Esophagus muscularis mucosa (tissue), 4 donors: ENCODE data around the gene PLPP7. TPM values are rescaled to one million over a fixed set of nuclear protein-coding genes. Genes with fewer than 3 reads are reported as not detected.

ENCODE experiments used
- DNase-seq: peaks from one replicate; pipeline ENCODE4 v3.0.0-alpha.2; 2017; ENCODE audit errors: extremely low spot score
- H3K27ac ChIP-seq, 4 donors: fragments of 200-600 bp; sonication (generic); replicated peaks in 1 of 4; 1 replicate in 3 of 4; 2 replicates in 1 of 4; pipeline ENCODE4 v1.5.1; 2016 to 2019; ENCODE audit warnings: mild to moderate bottlenecking in 1 of 4
- H3K27me3 ChIP-seq, 4 donors: fragments of 200-600 bp; sonication (generic); one replicate each; pipeline versions ENCODE4 v1.5.1 to v1.6.0; 2016 to 2019
- H3K36me3 ChIP-seq, 4 donors: fragments of 200-600 bp; sonication (generic); one replicate each; pipeline ENCODE4 v1.5.1; 2016 to 2019
- H3K4me1 ChIP-seq, 4 donors: fragments of 200-600 bp; sonication (generic); one replicate each; pipeline ENCODE4 v1.5.1; 2016 to 2019
- H3K4me3 ChIP-seq, 4 donors: fragments of 200-600 bp; sonication (generic); 1 replicate in 2 of 4; 2 replicates in 2 of 4; pipeline ENCODE4 v1.5.1; 2016 to 2019; ENCODE audit warnings: mild to moderate bottlenecking in 4 of 4, moderate library complexity in 1 of 4
- H3K9me3 ChIP-seq, 4 donors: fragments of 200-600 bp; sonication (generic); 1 replicate in 3 of 4; 2 replicates in 1 of 4; pipeline ENCODE4 v1.5.1; 2016 to 2019
- EP300 ChIP-seq: sonication (generic); formaldehyde crosslinking; IDR thresholded peaks from one replicate; pipeline ENCODE4 v1.6.1; 2017; ENCODE audit warnings: antibody characterized with exemption
- POLR2A ChIP-seq: fragments of 450-650 bp; IDR thresholded peaks from one replicate; pipeline ENCODE4 v1.6.1; 2017; ENCODE audit warnings: antibody characterized with exemption, moderate library complexity, mild to moderate bottlenecking, low read depth
- POLR2AphosphoS5 ChIP-seq, 2 donors: sonication (generic); formaldehyde crosslinking; IDR thresholded peaks; one replicate each; pipeline ENCODE4 v1.6.1; 2017; ENCODE audit warnings: antibody characterized with exemption in 2 of 2
- WGBS: methylation state at CpG from one replicate; pipeline ENCODE4 v1.1.5; 2018; 5-methylcytosine and 5-hydroxymethylcytosine counted together
- intact Hi-C: fragments of 100-400 bp; cut with DNase I; formaldehyde crosslinking; loops from one replicate; pipeline ENCODE4 v1.15.1; 2023
- total RNA-seq, 4 donors: library from RNA; depleted of rRNA; stranded (reverse); fragments of >200 nt; gene quantifications; one replicate each; pipeline versions ENCODE4 v1.1.0 to v1.2.1, GENCODE V29; 2016
- TF ChIP-seq, protein P1 (sequence below), 3 experiments: fragments of 200-600 bp in 2 of 3; fragments of 450-650 bp in 1 of 3; sonication (generic) in 2 of 3; IDR thresholded peaks; one replicate each; pipeline ENCODE4 v1.5.1; 2017 to 2019; ENCODE audit warnings: antibody characterized with exemption in 3 of 3, mild to moderate bottlenecking in 2 of 3, moderate library complexity in 1 of 3

Gene PLPP7
- total RNA-seq, 4 donors from 2014 or later: 11.4 to 22.5 (median 14.4) TPM

DNA sequence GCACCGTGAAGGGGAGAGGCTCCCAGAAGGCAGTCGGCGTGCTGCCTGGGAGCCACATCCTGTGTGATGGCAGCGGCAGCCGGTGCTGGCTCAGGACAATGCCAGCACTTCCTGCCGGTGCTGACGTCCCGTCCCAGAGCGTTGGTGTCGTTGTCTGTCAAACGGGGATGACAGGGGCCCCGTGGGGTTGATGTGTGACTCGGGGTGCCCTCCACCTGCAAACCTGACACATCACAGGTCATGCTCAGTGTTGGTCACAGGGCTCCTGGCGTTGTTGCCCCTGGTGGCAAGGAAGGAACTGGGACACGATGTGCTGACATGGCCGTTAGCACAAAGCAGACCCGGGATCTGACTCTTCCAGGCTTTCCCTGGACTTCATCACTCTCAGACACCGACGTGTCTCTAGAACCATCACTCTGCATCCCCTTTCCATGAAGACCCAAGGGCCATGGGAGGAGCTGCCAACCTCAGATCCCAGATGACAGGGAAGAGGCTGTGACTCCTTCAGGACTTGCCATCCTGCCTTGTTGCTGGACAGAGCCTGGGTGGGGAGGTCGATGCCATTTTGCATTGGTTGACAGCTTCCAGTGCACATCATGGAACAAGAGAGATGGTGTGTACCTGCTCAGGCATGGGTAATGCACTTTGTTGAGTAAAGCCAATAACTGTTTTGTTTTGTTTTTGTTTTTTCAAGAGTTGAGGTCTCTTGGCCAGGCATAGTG is 21.5 kb downstream of the PLPP7 start:
- intact Hi-C loops: no loop called here
- Histone ChIP-seq H3K9me3 (no peaks in the 10 kb centered on the region), H3K4me3 (no peak overlapping the region), H3K4me1 (peaks cover 0 to 8% (median 3%) of the 10 kb centered on the region in 4 donors), H3K27ac (no peak overlapping the region), H3K36me3 (no peaks in the 10 kb centered on the region), H3K27me3 (peaks cover 0 to 17% (median 0%) of the 10 kb centered on the region in 4 donors)
- TF ChIP-seq POLR2AphosphoS5 (IDR thresholded peaks at IDR 0.05): no peak
- TF ChIP-seq, protein P1, sequence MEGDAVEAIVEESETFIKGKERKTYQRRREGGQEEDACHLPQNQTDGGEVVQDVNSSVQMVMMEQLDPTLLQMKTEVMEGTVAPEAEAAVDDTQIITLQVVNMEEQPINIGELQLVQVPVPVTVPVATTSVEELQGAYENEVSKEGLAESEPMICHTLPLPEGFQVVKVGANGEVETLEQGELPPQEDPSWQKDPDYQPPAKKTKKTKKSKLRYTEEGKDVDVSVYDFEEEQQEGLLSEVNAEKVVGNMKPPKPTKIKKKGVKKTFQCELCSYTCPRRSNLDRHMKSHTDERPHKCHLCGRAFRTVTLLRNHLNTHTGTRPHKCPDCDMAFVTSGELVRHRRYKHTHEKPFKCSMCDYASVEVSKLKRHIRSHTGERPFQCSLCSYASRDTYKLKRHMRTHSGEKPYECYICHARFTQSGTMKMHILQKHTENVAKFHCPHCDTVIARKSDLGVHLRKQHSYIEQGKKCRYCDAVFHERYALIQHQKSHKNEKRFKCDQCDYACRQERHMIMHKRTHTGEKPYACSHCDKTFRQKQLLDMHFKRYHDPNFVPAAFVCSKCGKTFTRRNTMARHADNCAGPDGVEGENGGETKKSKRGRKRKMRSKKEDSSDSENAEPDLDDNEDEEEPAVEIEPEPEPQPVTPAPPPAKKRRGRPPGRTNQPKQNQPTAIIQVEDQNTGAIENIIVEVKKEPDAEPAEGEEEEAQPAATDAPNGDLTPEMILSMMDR (IDR thresholded peaks at IDR 0.05): no peak
- no peak for TF ChIP-seq EP300
- no peak for TF ChIP-seq POLR2A
- 48% methylated on average over 8 of the region's 20 CpGs for whole genome bisulfite sequencing
- DNase-seq: no peak

DNA sequence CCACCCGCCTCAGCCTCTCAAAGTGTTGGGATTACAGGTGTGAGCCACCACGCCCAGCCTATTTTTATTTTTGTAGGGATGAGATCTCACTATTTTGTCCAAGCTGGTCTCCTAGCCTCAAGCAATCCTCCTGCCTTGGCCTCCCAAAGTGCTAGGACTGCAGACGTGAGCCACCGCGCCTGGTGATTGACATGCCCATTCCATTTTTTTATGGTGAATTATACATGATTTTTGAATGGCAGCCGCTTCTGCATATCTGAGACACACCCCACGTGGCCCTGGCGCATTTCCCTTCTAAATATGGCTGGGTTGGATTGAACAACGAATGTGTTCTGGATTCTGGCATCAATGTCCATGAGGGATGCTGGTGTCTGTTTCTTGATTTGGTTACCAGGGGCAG is 22.7 kb downstream of the PLPP7 start:
- WGBS: 91% methylated on average over 9 of the region's 9 CpGs
- Histone ChIP-seq H3K27ac (no peak overlapping the region), H3K27me3 (peaks cover 0 to 19% (median 0%) of the 10 kb centered on the region in 4 donors), H3K36me3 (no peaks in the 10 kb centered on the region), H3K9me3 (peaks cover 0 to 4% (median 0%) of the 10 kb centered on the region in 4 donors), H3K4me1 (peaks cover 0 to 8% (median 3%) of the 10 kb centered on the region in 4 donors), H3K4me3 (no peak overlapping the region)
- intact Hi-C loops: no loop called here
- TF ChIP-seq, protein P1 (IDR thresholded peaks at IDR 0.05): no peak
- no peak for TF ChIP-seq EP300
- TF ChIP-seq POLR2A: no peak
- TF ChIP-seq POLR2AphosphoS5 (IDR thresholded peaks at IDR 0.05): no peak
- DNase-seq: no peak

DNA sequence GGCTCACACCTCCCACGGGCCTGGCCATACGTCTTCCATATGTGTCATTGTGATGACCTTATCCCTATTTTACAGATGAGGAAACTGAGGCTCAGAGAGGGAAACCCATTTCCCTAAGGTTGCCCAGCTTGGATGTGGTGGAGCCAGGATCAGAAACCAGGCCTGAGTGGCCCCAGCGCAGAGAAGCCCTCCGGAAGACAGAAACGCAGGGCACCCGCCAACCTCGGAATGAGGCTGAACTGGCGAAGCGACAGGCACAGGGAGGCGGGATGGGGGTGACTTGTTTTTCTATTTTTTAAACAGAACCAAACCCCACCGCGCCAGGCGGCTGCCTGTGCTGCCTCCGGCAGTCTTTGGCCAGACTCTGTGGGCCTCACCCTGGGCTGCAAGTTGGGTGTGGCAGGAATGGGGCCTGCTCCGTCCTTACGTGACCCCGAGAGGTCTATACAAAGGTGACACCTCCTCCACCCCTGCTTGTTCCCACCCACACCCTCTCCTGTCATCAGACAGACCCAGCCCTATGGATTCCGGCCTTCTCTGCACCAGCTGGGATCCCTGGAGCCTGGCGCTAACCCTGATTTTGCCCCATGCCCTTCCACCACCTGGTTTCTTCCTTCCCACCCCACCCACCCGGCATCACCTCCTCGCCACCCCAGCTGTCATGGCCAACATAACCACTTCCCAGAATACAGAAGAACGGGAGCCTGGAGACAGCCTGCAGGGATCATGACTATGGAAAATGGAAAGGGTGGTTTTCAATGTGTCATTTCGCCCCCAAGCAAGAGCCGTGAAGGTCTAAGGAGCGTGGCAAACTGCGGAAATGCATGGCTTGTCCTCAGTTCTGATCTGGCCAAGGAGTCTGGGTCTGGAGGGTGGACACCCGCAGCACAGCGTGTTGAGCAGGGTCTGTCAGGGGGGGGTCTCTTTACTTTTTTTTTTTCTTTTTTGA is 23.6 kb downstream of the PLPP7 start:
- no peak overlapping the region for H3K27ac ChIP-seq
- no peak for DNase-seq
- WGBS: 93% methylated on average over 21 of the region's 28 CpGs
- TF ChIP-seq EP300 (no peak), POLR2AphosphoS5 (IDR thresholded peaks at IDR 0.05) (no peak), POLR2A (no peak)
- TF ChIP-seq, protein P1 (IDR thresholded peaks at IDR 0.05): no peak
- peaks cover 0 to 10% (median 4%) of the 10 kb centered on the region in 4 donors for H3K4me1 ChIP-seq
- H3K9me3 ChIP-seq: peaks cover 0 to 4% (median 0%) of the 10 kb centered on the region in 4 donors
- no peak overlapping the region for H3K4me3 ChIP-seq
- no peaks in the 10 kb centered on the region for H3K36me3 ChIP-seq
- H3K27me3 ChIP-seq: peaks cover 0 to 27% (median 0%) of the 10 kb centered on the region in 4 donors
- intact Hi-C loops: no loop called here

DNA sequence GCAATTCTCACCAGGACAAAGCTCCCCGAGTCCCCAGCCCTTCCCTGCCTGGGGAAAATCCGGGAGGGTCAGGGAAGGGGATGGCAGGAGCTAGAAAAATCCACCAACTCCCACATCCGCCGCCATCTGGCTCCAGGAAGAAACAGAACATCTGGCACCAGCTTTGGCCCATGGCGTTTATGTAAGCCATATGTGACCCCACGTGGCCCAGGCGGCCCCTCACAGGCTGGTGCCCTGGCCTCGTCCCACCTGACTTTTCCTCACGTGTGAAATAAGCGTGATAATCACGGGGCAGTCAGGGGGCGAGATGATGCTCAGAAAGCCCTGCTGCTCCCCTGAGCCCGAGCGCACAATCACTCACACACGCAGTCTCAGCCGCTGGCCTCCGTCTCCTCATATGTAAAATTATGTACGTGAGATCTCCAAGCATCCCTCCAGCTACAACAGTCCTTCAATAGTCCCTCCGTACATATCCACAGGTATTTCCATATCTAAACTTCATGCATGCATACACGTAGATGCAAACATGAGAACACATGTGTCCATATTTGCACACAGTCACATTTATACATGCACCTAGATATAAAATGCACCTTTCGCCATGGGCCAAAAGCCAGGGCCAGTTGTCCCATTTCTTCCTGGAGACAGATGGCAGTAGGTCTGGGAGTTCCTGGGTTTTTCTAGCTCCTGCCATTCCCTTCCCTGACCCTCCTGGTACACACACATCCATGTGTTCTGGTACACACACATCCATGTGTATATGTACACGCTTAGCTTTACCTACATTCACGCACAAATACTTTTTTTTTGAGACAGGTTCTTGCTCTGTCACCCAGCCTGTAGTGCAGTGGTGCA is 28.9 kb downstream of the PLPP7 start:
- Histone ChIP-seq H3K4me1 (peaks cover 0 to 12% (median 3%) of the 10 kb centered on the region in 4 donors), H3K9me3 (peaks cover 0 to 4% (median 0%) of the 10 kb centered on the region in 4 donors), H3K4me3 (no peak overlapping the region), H3K27ac (no peak overlapping the region), H3K27me3 (peaks cover 0 to 29% (median 0%) of the 10 kb centered on the region in 4 donors), H3K36me3 (no peaks in the 10 kb centered on the region)
- no peak for DNase-seq
- WGBS: 73% methylated on average over 19 of the region's 23 CpGs
- TF ChIP-seq EP300 (no peak), POLR2A (no peak), POLR2AphosphoS5 (IDR thresholded peaks at IDR 0.05) (no peak)
- TF ChIP-seq, protein P1 (IDR thresholded peaks at IDR 0.05): no peak
- intact Hi-C loops: no loop called here
